Neural cell (in vitro differentiated cells): ENCODE measurements around the gene SLC7A14.

ENCODE experiments used
- EP300 ChIP-seq: fragments of 450-650 bp; conservative IDR thresholded peaks from 2 replicates; pipeline ENCODE4 v1.6.1; 2014; ENCODE audit warnings: antibody characterized with exemption, mild to moderate bottlenecking, moderate library complexity; ENCODE audit not compliant: poor library complexity, severe bottlenecking
- EZH2 ChIP-seq: fragments of 200-600, 300-800 bp; shearing (Covaris generic), sonication (generic); IDR thresholded peaks from 2 replicates; pipeline ENCODE4 v1.6.1; 2014; ENCODE audit warnings: antibody characterized with exemption, low read length, borderline replicate concordance, mild to moderate bottlenecking; ENCODE audit not compliant: insufficient read depth, poor library complexity, severe bottlenecking
- MXI1 ChIP-seq: fragments of 450-650 bp; conservative IDR thresholded peaks from 2 replicates; pipeline ENCODE4 v1.6.1; 2014; ENCODE audit warnings: antibody characterized with exemption, mild to moderate bottlenecking; ENCODE audit not compliant: poor library complexity, severe bottlenecking
- POLR2AphosphoS5 ChIP-seq: IDR thresholded peaks from 2 replicates; pipeline ENCODE4 v1.6.1; 2012
- SMC3 ChIP-seq: fragments of 450-650 bp; conservative IDR thresholded peaks from 2 replicates; pipeline ENCODE4 v1.6.1; 2014; ENCODE audit warnings: antibody characterized with exemption, mild to moderate bottlenecking, moderate library complexity; ENCODE audit not compliant: poor library complexity
- TAF1 ChIP-seq: IDR thresholded peaks from 2 replicates; pipeline ENCODE4 v1.6.1; 2012; ENCODE audit warnings: low read depth
- TF ChIP-seq, protein P1 (sequence below): IDR thresholded peaks from 2 replicates; pipeline ENCODE4 v1.6.1; 2012; ENCODE audit warnings: borderline replicate concordance
- TF ChIP-seq, protein P2 (sequence below): fragments of 450-650 bp; IDR thresholded peaks from 2 replicates; pipeline ENCODE4 v1.5.1; 2014; ENCODE audit warnings: antibody characterized with exemption, mild to moderate bottlenecking, moderate library complexity; ENCODE audit not compliant: poor library complexity, severe bottlenecking

GRCh38 chr3:170594528-170594927 lies 8.7 kb upstream of the SLC7A14 start:
- no peak for TF ChIP-seq MXI1
- TF ChIP-seq, protein P1, sequence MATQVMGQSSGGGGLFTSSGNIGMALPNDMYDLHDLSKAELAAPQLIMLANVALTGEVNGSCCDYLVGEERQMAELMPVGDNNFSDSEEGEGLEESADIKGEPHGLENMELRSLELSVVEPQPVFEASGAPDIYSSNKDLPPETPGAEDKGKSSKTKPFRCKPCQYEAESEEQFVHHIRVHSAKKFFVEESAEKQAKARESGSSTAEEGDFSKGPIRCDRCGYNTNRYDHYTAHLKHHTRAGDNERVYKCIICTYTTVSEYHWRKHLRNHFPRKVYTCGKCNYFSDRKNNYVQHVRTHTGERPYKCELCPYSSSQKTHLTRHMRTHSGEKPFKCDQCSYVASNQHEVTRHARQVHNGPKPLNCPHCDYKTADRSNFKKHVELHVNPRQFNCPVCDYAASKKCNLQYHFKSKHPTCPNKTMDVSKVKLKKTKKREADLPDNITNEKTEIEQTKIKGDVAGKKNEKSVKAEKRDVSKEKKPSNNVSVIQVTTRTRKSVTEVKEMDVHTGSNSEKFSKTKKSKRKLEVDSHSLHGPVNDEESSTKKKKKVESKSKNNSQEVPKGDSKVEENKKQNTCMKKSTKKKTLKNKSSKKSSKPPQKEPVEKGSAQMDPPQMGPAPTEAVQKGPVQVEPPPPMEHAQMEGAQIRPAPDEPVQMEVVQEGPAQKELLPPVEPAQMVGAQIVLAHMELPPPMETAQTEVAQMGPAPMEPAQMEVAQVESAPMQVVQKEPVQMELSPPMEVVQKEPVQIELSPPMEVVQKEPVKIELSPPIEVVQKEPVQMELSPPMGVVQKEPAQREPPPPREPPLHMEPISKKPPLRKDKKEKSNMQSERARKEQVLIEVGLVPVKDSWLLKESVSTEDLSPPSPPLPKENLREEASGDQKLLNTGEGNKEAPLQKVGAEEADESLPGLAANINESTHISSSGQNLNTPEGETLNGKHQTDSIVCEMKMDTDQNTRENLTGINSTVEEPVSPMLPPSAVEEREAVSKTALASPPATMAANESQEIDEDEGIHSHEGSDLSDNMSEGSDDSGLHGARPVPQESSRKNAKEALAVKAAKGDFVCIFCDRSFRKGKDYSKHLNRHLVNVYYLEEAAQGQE = no peak
- TF ChIP-seq, protein P2, sequence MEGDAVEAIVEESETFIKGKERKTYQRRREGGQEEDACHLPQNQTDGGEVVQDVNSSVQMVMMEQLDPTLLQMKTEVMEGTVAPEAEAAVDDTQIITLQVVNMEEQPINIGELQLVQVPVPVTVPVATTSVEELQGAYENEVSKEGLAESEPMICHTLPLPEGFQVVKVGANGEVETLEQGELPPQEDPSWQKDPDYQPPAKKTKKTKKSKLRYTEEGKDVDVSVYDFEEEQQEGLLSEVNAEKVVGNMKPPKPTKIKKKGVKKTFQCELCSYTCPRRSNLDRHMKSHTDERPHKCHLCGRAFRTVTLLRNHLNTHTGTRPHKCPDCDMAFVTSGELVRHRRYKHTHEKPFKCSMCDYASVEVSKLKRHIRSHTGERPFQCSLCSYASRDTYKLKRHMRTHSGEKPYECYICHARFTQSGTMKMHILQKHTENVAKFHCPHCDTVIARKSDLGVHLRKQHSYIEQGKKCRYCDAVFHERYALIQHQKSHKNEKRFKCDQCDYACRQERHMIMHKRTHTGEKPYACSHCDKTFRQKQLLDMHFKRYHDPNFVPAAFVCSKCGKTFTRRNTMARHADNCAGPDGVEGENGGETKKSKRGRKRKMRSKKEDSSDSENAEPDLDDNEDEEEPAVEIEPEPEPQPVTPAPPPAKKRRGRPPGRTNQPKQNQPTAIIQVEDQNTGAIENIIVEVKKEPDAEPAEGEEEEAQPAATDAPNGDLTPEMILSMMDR = no peak
- TF ChIP-seq EP300 = no peak
- TF ChIP-seq EZH2 = no peak
- TF ChIP-seq SMC3 = no peak
- TF ChIP-seq POLR2AphosphoS5 = no peak
- no peak for TF ChIP-seq TAF1
